HTR-8/SVneo (cell line): ENCODE results near the gene SV2C.
"Not testable (repeated sequence)": the region's sequence is repeated elsewhere in the genome, so short reads cannot be mapped to it uniquely, and the experiment has no call there.

Source experiments
- DNase-seq: peaks from one replicate; pipeline ENCODE4 v3.0.0; 2011; ENCODE audit warnings: low spot score, mixed read lengths; ENCODE audit not compliant: insufficient read length
- FAIRE-seq: peaks from 2 replicates; lab custom pipeline; 2011; peaks lifted over from hg19 to GRCh38; lab: Jason Lieb, UNC

SV2C gene

DNA sequence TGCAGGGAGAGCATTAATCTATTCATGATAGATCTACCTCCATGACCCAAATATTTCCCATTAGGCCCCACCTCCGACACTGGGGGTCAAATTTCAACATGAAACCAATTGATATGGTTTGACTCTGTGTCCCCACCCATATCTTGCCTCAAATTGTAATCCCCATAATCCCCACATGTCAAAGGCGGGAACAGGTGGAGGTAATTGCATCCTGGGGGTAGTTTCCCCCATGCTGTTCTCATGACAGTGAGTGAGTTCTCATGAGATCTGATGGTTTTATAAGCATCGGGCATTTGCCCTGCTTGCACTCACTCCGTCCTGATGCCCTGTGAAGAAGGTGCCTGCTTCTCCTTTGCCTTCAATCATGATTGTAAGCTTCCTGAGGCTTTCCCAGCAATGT is 153.5 kb downstream of the SV2C start:
- DNase-seq, result no peak
- no peak for FAIRE-seq

GRCh38 chr5:76240336-76240735 is 157.2 kb downstream of the SV2C start:
- DNase-seq, result no peak
- FAIRE-seq, result no peak

DNA sequence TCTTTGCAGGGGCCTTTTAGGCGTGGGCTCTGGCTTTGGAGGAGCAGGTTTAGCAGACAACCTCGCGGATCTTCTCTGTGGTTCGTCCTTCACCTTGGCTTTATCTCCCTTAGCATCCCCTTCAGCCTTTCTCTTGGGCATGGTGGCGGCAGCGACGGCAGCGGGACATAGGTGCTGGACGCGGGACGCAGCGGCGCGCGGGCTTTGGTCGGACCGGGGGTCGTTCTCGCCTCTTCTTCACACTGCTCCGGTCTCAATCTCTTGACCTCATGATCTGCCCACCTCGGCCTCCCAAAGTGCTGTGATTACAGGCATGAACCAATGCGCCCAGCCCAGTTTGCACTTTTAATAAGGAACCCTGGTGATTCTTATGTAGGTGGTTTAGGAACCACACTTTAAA is 159.0 kb downstream of the SV2C start:
- not testable (repeated sequence) for FAIRE-seq, DNase-seq

GRCh38 chr5:76245590-76245989 is 162.4 kb downstream of the SV2C start:
- DNase-seq, result no peak
- no peak for FAIRE-seq

DNA sequence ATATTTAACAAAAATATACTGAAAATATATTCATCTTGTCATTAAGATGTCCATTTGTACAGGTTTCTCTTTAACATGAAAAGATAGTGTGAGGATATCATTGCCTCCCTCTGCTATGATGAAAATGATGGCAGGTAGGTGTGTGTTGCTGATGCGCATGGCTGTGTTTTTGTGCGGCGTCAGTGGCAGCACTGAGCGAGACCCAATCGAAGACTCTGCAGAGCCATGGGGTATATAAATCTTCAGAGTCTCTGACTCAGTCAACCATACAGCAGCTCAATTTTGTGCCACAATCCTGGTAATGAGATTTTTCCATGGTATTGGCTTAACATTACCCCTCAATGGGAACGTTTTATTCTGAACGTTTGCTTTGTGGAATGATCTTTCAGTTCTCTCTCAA is 166.4 kb downstream of the SV2C start:
- DNase-seq (no peak), FAIRE-seq (no peak)

GRCh38 chr5:76250463-76250862 is 167.3 kb downstream of the SV2C start:
- FAIRE-seq, result no peak
- DNase-seq, result no peak

DNA sequence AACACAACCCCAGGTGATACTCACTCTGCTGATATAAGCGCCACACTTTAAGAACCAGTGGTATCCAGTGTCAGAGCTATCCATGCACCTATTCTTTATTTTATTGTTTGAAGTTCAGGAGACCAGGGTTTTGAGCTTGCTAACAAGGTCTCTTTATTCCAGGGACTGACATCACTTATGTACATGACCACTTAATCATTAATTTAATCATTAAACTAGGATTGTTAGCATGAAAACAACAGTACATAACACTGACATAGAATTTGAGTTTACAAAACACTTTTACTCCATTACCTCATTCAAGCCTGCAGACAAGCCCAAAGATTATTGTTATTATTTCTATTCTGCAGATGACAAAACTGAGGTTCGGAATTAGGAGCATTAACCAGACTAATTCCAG is 168.5 kb downstream of the SV2C start:
- FAIRE-seq (no peak), DNase-seq (no peak)

DNA sequence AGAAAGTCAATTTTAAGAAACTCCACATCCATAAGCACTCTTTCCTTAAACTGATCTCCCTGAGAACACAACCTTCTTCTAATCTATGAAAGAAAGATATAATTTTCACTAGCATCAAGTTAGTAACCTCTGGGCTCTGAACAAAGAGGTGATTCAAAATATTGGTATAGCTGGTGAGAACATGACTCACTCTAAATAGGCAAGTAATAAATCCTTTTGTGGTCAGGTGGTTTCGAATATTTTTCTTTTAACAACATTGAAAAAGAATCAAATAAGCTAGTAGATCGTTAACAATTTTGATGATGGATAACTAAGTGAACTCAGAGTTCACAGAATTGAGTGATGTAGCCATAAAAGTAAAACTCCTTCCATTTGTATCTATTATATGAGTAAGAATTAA is 169.3 kb downstream of the SV2C start:
- DNase-seq, result no peak
- FAIRE-seq, result no peak

- FAIRE-seq (no peak), DNase-seq (peak; percentile 56)
Measured at GRCh38 chr5:76256116-76256889, 173.1 kb downstream of the SV2C start.

GRCh38 chr5:76257225-76257833 is 174.1 kb downstream of the SV2C start:
- DNase-seq (no peak), FAIRE-seq (peak; percentile 85)

GRCh38 chr5:76257897-76258296 is 174.7 kb downstream of the SV2C start:
- DNase-seq (no peak), FAIRE-seq (no peak)

- DNase-seq (no peak), FAIRE-seq (no peak)
Measured at GRCh38 chr5:76264681-76265080, 181.5 kb downstream of the SV2C start.

GRCh38 chr5:76269259-76269931 is 186.2 kb downstream of the SV2C start:
- no peak for FAIRE-seq
- no peak for DNase-seq

DNA sequence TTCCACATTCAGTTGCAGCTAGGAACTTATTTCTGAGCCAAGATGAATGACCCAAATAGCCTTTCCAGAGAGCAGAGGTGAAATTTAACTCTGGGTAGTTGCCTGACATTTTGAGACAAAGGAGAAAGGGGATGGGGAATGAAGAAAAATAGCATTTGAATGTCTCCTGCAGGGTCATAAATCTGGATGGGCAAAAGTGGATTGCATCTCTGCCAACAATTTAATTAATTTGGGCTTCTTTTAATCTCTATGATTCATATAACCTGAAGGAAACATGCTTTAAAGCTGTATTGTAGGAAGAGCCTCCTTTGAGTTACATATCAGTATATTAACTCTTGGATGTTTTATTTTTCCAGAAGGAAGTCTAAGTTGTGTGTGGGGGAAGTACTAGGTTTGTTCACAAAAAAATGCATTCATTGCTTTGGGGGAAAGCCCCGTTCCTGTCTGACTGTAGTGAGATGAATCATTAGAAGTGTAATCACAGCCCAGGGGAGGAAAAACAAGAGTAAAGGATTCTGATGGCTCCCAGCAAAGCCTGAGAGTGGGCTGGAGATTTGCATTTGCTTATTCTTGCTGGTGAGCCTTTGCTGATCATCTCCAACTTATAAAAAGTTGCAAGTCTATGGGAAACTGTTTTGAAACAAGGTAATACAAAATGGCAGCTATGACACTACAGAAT is 186.9 kb downstream of the SV2C start:
- FAIRE-seq, result no peak

DNA sequence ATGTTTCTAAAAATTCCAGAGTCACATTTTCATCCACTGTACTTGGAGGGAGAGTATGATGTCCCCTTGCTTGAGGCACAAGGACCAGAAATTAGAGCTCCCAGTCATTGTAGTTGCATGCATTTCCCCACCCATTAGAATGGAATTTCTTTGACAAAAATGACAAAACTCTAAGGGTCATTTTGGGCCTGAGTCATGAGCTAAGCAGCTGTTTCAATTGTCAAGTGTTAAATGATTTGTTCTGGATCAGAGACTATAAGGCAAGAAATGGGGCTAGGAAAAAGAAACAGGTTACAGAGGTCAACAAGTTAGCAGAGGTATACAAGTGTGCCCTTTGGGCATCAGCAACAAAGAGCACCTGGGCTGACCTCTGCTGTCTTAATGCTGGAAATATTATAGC is 188.7 kb downstream of the SV2C start:
- DNase-seq (no peak), FAIRE-seq (no peak)

More for the DNA sequence above, 186.9 kb downstream of the SV2C start:
- DNase-seq, result no peak

DNA sequence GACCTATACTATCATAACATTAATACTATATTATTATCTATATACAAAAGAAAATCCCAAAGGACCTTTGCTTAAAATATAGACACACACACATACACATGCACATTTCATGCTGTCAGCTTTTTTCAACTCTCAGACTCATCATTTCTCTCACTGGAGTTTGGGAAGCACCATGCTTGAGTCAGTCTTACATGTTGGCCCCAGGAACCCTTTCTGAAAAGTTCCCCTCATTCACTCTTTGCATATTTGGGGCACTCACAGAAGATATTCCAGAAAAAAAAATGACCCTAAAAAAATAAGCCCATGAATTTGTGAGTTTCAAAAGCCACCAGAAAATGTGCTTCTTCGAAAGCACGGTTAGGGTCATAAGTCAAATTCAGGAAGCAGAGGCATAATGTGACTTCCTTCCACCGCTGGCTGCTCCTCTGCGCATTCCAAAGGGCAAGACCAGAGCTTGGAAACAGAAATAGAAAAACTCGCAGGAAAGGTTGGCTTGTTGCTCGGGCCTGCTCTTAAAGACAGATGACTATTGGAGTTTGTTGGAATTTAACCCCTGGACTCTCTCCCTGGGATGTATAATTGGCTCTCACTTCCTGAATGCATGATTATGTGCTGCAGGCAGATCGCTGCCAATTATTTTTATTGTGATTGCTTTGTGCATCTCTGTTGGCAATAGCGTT is 190.2 kb downstream of the SV2C start:
- DNase-seq, result no peak
- FAIRE-seq, result no peak

GRCh38 chr5:76274571-76274970 is 191.4 kb downstream of the SV2C start:
- FAIRE-seq, result no peak

GRCh38 chr5:76277736-76278135 is 194.6 kb downstream of the SV2C start:
- FAIRE-seq (no peak), DNase-seq (no peak)

More at GRCh38 chr5:76274571-76274970, 191.4 kb downstream of the SV2C start:
- DNase-seq, result no peak

- DNase-seq (no peak), FAIRE-seq (no peak)
Measured at GRCh38 chr5:76278261-76278789, 195.1 kb downstream of the SV2C start.

DNA sequence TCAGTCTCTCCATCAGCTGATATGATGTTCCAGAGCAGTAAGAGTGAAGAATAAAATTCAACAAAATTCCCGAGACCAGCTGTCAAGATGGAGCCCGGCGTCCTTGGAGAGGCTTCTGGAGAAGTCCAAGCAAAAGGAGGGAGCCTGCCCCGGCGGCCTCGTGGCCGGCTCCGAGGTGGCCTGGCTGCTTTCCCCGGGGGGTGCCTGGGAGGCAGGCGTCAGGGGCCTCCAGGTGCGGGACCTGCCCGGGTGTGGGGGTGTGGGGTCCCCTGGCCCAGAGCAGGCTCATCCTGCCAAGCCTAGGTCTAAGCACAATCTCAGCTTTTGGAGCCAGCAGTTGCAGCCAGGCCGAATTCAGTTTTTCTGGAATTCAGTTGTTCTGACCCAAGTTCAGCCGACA is 197.3 kb downstream of the SV2C start:
- no peak for DNase-seq
- no peak for FAIRE-seq
